Measurements from ENCODE around the gene TMEM221.

Gene TMEM221

GRCh38 chr19:17441241-17442021, 7.0 kb downstream of the TMEM221 start:
- no peak for DNase-seq (ENCODE audit: low read depth)

DNA sequence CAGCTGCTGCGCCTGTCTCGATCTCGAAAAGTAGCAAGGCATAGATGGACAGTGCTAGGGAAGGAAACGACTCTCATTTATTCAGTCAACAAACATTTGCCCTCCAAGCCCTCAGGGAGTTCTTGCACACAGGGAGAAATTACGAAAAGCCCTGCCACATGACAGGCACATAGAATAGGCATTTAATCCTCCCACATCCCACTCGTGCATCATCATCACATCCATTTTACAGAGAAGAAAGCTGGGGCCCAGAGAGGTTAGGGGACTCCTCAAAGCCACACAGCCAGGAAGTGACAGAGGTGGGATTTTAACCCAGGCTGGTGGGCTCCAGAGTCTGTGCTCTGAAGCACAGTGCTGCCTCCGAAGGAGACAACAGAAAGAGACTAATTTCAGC, 11.6 kb downstream of the TMEM221 start:
- no peak for DNase-seq (ENCODE audit: low read depth)

GRCh38 chr19:17436094-17436873, 12.2 kb downstream of the TMEM221 start:
- no peak for DNase-seq (ENCODE audit: low read depth)

- no peak for DNase-seq (ENCODE audit: low read depth)
Observed at GRCh38 chr19:17435218-17435617, 13.2 kb downstream of the TMEM221 start.

GRCh38 chr19:17431417-17431816, 17.1 kb downstream of the TMEM221 start:
- DNase-seq (ENCODE audit: low read depth): no peak

GRCh38 chr19:17429641-17430113, 18.8 kb downstream of the TMEM221 start:
- DNase-seq (ENCODE audit: low read depth): no peak

DNA sequence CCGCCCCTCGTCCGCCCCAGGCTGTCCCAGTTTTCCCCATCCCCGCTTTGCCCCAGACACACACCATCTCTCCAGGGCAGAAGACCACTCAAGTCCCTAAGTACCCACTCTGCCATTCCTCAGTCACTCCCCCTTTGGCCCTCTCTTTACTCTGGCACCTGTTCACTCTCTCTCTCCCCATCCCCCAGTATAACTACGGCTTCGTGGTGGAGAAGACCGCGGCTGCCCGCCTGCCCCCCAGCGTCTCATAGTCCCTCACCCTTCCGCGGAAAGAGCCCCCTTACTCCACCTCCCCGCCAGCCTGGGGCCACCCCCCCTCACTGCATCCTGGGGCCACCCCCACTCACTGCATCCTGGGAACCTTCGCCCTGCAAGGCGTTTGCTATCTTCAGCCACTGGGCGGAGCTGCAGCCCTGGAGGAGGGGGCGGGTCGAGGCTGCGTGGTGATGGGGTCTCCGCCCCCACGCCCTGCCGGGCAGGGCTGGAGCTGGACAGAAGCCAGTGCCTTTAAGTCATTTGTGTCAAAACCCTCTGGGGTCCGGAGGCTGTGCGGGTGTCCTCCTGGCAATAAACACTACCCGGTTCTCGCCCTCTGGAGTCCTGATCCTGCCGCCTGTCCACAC, 23.6 kb downstream of the TMEM221 start:
- DNase-seq (ENCODE audit: low read depth): no peak

GRCh38 chr19:17423429-17424208, 24.8 kb downstream of the TMEM221 start:
- no peak for DNase-seq (ENCODE audit: low read depth)

- DNase-seq (ENCODE audit: low read depth): no peak
Observed at GRCh38 chr19:17421942-17422341, 26.5 kb downstream of the TMEM221 start.

- no peak for DNase-seq (ENCODE audit: low read depth)
Observed at GRCh38 chr19:17420475-17420924, 28.0 kb downstream of the TMEM221 start.

DNA sequence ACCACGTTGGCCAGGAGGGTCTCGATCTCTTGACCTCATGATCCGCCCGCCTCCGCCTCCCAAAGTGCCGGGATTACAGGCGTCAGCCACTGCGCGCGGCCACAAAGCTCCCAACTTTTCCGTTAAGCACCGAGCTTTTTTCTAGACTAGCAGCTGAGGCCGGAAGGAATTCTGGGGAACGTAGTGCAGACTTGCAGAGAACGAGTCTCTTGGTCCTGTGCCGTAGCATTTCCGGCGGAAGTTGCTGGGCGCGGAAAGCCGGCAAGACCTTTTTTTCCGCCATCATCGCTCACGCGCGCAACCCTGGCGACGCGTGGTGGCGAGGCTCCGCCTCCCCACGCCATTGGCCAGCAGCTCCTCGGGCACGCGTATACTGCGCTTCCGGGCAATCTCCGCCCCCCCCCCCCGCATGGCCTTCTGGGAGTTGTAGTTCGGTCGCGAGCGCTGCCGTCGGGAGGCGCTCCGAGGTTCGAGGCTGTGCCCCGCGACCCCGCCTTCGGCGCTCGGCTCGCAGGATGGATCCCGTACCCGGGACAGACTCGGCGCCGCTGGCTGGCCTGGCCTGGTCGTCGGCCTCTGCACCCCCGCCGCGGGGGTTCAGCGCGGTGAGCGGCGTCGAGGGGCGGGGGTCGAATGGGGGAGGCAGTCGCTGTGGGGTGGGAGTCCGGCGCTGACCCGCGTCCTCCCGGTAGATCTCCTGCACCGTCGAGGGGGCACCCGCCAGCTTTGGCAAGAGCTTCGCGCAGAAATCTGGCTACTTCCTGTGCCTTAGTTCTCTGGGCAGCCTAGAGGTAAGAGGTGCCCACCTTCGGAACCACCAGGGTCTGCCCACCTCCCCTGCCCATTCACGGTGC, 28.6 kb downstream of the TMEM221 start, which contains the start of gene MVB12A:
MVB12A (plus strand) TSS at position 427 of the 854 bp plus-strand sequence; CDS start at position 516, 89 bp downstream.
- DNase-seq (ENCODE audit: low read depth): peak; percentile 96

DNA sequence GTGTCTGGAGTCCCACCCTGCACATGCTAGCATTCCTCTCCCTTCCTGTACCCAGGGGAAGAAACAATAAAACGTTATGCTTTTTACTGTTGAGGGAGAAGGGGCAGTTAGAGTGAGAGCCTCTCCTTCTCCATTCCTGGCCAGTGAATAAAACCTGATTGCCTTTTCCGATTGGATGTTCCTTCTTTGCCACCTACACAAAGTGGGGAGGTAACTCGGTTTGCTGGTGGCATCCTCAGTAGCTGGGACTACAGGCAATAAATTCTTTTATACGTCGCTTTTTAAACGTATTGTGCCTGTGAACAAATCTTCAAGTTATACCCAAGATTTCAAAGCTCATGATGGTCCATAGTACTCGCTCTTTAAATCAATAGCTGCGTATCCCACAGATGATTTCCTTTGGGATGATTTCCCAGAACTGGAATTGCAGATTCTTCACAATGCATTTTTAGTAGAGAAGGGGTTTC, 29.3 kb downstream of the TMEM221 start:
- DNase-seq (ENCODE audit: low read depth): no peak

GRCh38 chr19:17418710-17419109, 29.8 kb downstream of the TMEM221 start:
- DNase-seq (ENCODE audit: low read depth): no peak

DNA sequence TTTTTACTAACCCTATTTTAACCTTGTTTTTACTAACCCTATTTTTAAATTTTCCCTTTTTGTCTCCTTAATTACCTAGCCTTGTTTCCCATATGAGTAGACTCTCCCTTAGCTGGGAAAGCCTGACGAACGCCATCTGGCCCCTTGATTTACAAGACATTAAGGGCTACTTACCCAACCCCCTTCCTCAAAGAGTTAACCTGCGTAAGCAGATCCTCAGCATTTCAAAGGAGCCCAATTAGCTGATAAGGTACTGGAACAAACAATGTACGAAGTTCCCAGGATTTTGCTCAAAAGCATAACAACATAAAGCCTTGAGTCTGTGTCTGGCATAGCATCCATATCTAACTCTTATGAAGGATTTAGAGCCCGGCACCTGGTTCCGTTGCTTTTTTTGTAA, 33.3 kb downstream of the TMEM221 start:
- no peak for DNase-seq (ENCODE audit: low read depth)

DNA sequence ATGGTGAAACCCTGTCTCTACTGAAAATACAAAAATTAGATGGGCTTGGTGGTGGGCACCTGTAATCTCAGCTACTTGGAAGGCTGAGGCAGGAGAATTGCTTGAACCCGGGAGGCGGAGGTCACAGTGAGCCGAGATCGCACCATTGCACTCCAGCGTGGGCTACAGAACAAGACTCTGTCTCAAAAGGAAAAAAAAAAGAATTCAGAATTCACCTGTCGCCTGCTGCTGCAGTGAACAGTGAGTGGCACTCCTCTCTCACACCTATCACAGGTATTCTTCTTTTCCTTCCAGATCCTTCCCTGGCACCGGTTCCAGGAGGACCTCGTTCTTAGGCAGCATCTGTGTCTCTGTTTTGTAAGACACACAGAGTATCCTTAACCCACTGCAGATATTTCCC, 34.4 kb downstream of the TMEM221 start:
- no peak for DNase-seq (ENCODE audit: low read depth)

DNA sequence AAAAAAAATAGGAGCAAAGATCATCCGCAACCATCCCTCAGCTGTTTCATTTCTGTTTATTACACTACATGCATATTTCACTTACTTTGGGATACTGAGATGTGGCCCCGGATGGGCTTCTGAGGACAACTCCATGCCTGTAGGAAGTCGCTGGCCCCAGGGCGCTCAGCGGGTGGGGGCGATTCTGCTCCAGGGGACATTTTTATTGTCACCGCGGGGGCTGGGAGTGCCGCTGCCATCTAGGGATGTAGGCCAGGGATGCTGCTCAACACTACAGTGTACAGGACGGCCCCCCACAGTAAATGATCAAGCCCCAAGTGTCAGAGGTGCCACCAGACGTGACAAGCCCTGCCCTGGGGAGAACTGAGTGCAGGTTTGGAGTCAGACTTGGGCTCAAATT, 36.7 kb downstream of the TMEM221 start:
- DNase-seq (ENCODE audit: low read depth): no peak

- no peak for DNase-seq (ENCODE audit: low read depth)
Observed at GRCh38 chr19:17409990-17410389, 38.5 kb downstream of the TMEM221 start.

GRCh38 chr19:17406887-17407196, 41.6 kb downstream of the TMEM221 start:
- DNase-seq (ENCODE audit: low read depth): no peak

- peak; percentile 35 for DNase-seq (ENCODE audit: low read depth)
Observed at GRCh38 chr19:17406046-17406886, 42.2 kb downstream of the TMEM221 start.
